Erythroblast (primary cell): ENCODE data around the gene LRIG2.

Experiments
- GATA1 ChIP-seq: IDR thresholded peaks from 2 replicates; pipeline ENCODE4 v1.6.1; 2011; ENCODE audit warnings: low read depth, mild to moderate bottlenecking, control low read depth, low read length, moderate library complexity
- POLR2A ChIP-seq: IDR thresholded peaks from 2 replicates; pipeline ENCODE4 v1.6.1; 2011; ENCODE audit warnings: mild to moderate bottlenecking, low read length

- TF ChIP-seq POLR2A: no peak
- TF ChIP-seq GATA1: no peak
Measured at GRCh38 chr1:113072141-113072756, 749 bp upstream of the LRIG2 start.
